C4-2B (cell line): Measurements from ENCODE around the gene TEX29.

Experiments
- CTCF ChIP-seq: fragments of 450-650 bp; conservative IDR thresholded peaks from 2 replicates; pipeline ENCODE4 v1.5.1; 2017; ENCODE audit warnings: mild to moderate bottlenecking
- ZFX ChIP-seq: fragments of 450-650 bp; IDR thresholded peaks from 2 replicates; pipeline ENCODE4 v1.6.1; 2017

- TF ChIP-seq CTCF (no peak), ZFX (no peak)
Measured at GRCh38 chr13:111338841-111339240, 18.4 kb downstream of the TEX29 start.
